GM23248 (cell line): ENCODE measurements around the gene TCF4.

Source experiments
- EZH2 ChIP-seq: fragments of 200-600 bp; sonication (generic); IDR thresholded peaks from 2 replicates; pipeline ENCODE4 v1.6.1; 2018; ENCODE audit warnings: antibody characterized with exemption, mild to moderate bottlenecking; ENCODE audit not compliant: insufficient read depth, poor library complexity, severe bottlenecking
- EZH2phosphoT487 ChIP-seq: fragments of 200-600 bp; sonication (generic); IDR thresholded peaks from 2 replicates; pipeline ENCODE4 v1.6.1; 2018; ENCODE audit warnings: antibody characterized with exemption, moderate library complexity, mild to moderate bottlenecking, low read depth; ENCODE audit not compliant: insufficient read depth

DNA sequence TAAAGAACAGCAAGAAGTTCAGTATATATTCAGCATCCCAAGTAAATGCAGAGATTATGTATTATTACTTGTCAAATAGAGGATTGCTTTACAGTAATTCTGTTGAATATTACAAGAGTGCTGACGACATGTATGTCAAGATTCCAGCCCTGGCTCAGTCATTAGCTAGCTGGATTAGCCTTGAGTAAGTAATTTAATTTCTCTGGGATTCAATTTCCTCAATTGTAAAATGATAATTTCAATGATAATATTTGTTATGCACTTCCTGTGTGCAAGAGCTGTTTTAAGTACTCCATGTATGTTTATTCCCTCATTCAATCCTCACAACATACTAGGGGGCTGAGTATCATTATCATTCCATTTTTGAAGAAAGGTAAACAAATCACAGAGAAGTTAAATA is 44.0 kb downstream of the TCF4 start:
- TF ChIP-seq EZH2 (no peak), EZH2phosphoT487 (no peak)
